Measurements from ENCODE around the gene CCL27.
A peak's percentile ranks its signal among the peaks of the same experiment; 100 is the strongest.

CCL27 gene

GRCh38 chr9:34636791-34637355, 25.6 kb downstream of the CCL27 start:
- H4K91ac ChIP-seq (ENCODE audit: low read depth, low read length) = peak overlapping the region; percentile 17
- no peak overlapping the region for H2BK5ac ChIP-seq (ENCODE audit: low read depth, low read length, poor library complexity)
- peaks cover 9% of the 10 kb centered on the region for H3K79me1 ChIP-seq (ENCODE audit: low read length)
- no peak overlapping the region for H2BK120ac ChIP-seq (ENCODE audit: insufficient read depth, low read length, poor library complexity)
- WGBS (ENCODE audit: extremely low coverage, insufficient coverage, insufficient read length) = no CpG with 5 or more reads among the region's 23 CpGs
- no peak overlapping the region for H2AK5ac ChIP-seq (ENCODE audit: low read length)
- peaks cover 3 to 6% of the 10 kb centered on the region in 2 experiments for H3K36me3 ChIP-seq (ENCODE audit: control insufficient read depth in 1 of 2, insufficient read depth in 2 of 2, low read length in 2 of 2)
- no peaks in the 10 kb centered on the region for H3K9me3 ChIP-seq (ENCODE audit: insufficient read depth, low read depth, low read length)
- H3K4me3 ChIP-seq (ENCODE audit: low read depth, low read length) = peak overlapping the region; percentile 85
- peak overlapping the region; percentile 65 for H3K18ac ChIP-seq (ENCODE audit: low read length)
- H3K14ac ChIP-seq (ENCODE audit: low read length) = peak overlapping the region; percentile 70
- no peak overlapping the region for H3K27ac ChIP-seq (ENCODE audit: low read depth, low read length)
- H4K12ac ChIP-seq (ENCODE audit: low read depth, low read length) = peak overlapping the region; percentile 38
- no peak overlapping the region for H2BK12ac ChIP-seq (ENCODE audit: low read length)
- H3K9ac ChIP-seq (ENCODE audit: low read length) = peak overlapping the region; percentile 88
- peaks cover 10 to 15% of the 10 kb centered on the region in 2 experiments for H3K4me1 ChIP-seq (ENCODE audit: control insufficient read depth in 1 of 2, insufficient read depth in 2 of 2, low read length in 2 of 2)
- H2AFZ ChIP-seq (ENCODE audit: insufficient read depth, low read length, poor library complexity) = peak overlapping the region; percentile 66
- H3K4ac ChIP-seq (ENCODE audit: low read depth, low read length) = no peak overlapping the region
- H3K27me3 ChIP-seq (ENCODE audit: insufficient read depth, low read length) = no peaks in the 10 kb centered on the region
- H4K8ac ChIP-seq (ENCODE audit: low read depth, low read length) = peak overlapping the region; percentile 65
- DNase-seq = no peak
- H3K23ac ChIP-seq (ENCODE audit: low read length) = no peak overlapping the region
- peaks cover 4% of the 10 kb centered on the region for H3K79me2 ChIP-seq (ENCODE audit: control insufficient read depth, insufficient read depth, low read length, poor library complexity)
- peak overlapping the region; percentile 95 for H3K4me2 ChIP-seq (ENCODE audit: low read length)

- no peak overlapping the region for H2AK5ac ChIP-seq (ENCODE audit: low read length)
- no peak overlapping the region for H3K27ac ChIP-seq (ENCODE audit: low read depth, low read length)
- H2AFZ ChIP-seq (ENCODE audit: insufficient read depth, low read length, poor library complexity) = no peak overlapping the region
- no peak for DNase-seq
- H3K4ac ChIP-seq (ENCODE audit: low read depth, low read length) = no peak overlapping the region
- peaks cover 7 to 15% of the 10 kb centered on the region in 2 experiments for H3K4me1 ChIP-seq (ENCODE audit: control insufficient read depth in 1 of 2, insufficient read depth in 2 of 2, low read length in 2 of 2)
- H4K8ac ChIP-seq (ENCODE audit: low read depth, low read length) = no peak overlapping the region
- H2BK12ac ChIP-seq (ENCODE audit: low read length) = no peak overlapping the region
- H3K18ac ChIP-seq (ENCODE audit: low read length) = no peak overlapping the region
- no peak overlapping the region for H4K12ac ChIP-seq (ENCODE audit: low read depth, low read length)
- H3K36me3 ChIP-seq (ENCODE audit: control insufficient read depth in 1 of 2, insufficient read depth in 2 of 2, low read length in 2 of 2) = peaks cover 3 to 6% of the 10 kb centered on the region in 2 experiments
- H3K27me3 ChIP-seq (ENCODE audit: insufficient read depth, low read length) = peaks cover 7% of the 10 kb centered on the region
- no peak overlapping the region for H4K91ac ChIP-seq (ENCODE audit: low read depth, low read length)
- no peaks in the 10 kb centered on the region for H3K9me3 ChIP-seq (ENCODE audit: insufficient read depth, low read depth, low read length)
- peaks cover 9% of the 10 kb centered on the region for H3K79me1 ChIP-seq (ENCODE audit: low read length)
- no peak overlapping the region for H2BK5ac ChIP-seq (ENCODE audit: low read depth, low read length, poor library complexity)
- no peak overlapping the region for H2BK120ac ChIP-seq (ENCODE audit: insufficient read depth, low read length, poor library complexity)
- no peak overlapping the region for H3K4me2 ChIP-seq (ENCODE audit: low read length)
- H3K9ac ChIP-seq (ENCODE audit: low read length) = no peak overlapping the region
- H3K79me2 ChIP-seq (ENCODE audit: control insufficient read depth, insufficient read depth, low read length, poor library complexity) = peaks cover 4% of the 10 kb centered on the region
- WGBS (ENCODE audit: extremely low coverage, insufficient coverage, insufficient read length) = no CpG with 5 or more reads among the region's 14 CpGs
- H3K4me3 ChIP-seq (ENCODE audit: low read depth, low read length) = no peak overlapping the region
- no peak overlapping the region for H3K23ac ChIP-seq (ENCODE audit: low read length)
- no peak overlapping the region for H3K14ac ChIP-seq (ENCODE audit: low read length)
Measured at GRCh38 chr9:34635556-34635955, 26.9 kb downstream of the CCL27 start.

- H4K91ac ChIP-seq (ENCODE audit: low read depth, low read length) = no peak overlapping the region
- peaks cover 9% of the 10 kb centered on the region for H3K79me1 ChIP-seq (ENCODE audit: low read length)
- no peak overlapping the region for H3K4ac ChIP-seq (ENCODE audit: low read depth, low read length)
- no peak overlapping the region for H3K14ac ChIP-seq (ENCODE audit: low read length)
- no peak overlapping the region for H3K18ac ChIP-seq (ENCODE audit: low read length)
- no peak overlapping the region for H3K23ac ChIP-seq (ENCODE audit: low read length)
- H4K8ac ChIP-seq (ENCODE audit: low read depth, low read length) = no peak overlapping the region
- peaks cover 3 to 6% of the 10 kb centered on the region in 2 experiments for H3K36me3 ChIP-seq (ENCODE audit: control insufficient read depth in 1 of 2, insufficient read depth in 2 of 2, low read length in 2 of 2)
- no peak overlapping the region for H2BK12ac ChIP-seq (ENCODE audit: low read length)
- no peak for DNase-seq
- H2BK5ac ChIP-seq (ENCODE audit: low read depth, low read length, poor library complexity) = no peak overlapping the region
- no peak overlapping the region for H4K12ac ChIP-seq (ENCODE audit: low read depth, low read length)
- no peak overlapping the region for H3K9ac ChIP-seq (ENCODE audit: low read length)
- H3K4me1 ChIP-seq (ENCODE audit: control insufficient read depth in 1 of 2, insufficient read depth in 2 of 2, low read length in 2 of 2) = peaks cover 7 to 15% of the 10 kb centered on the region in 2 experiments
- peaks cover 14% of the 10 kb centered on the region for H3K27me3 ChIP-seq (ENCODE audit: insufficient read depth, low read length)
- no peak overlapping the region for H3K27ac ChIP-seq (ENCODE audit: low read depth, low read length)
- WGBS (ENCODE audit: extremely low coverage, insufficient coverage, insufficient read length) = no CpG with 5 or more reads among the region's 3 CpGs
- H2AFZ ChIP-seq (ENCODE audit: insufficient read depth, low read length, poor library complexity) = no peak overlapping the region
- H3K9me3 ChIP-seq (ENCODE audit: insufficient read depth, low read depth, low read length) = no peaks in the 10 kb centered on the region
- no peak overlapping the region for H2BK120ac ChIP-seq (ENCODE audit: insufficient read depth, low read length, poor library complexity)
- H2AK5ac ChIP-seq (ENCODE audit: low read length) = no peak overlapping the region
- H3K79me2 ChIP-seq (ENCODE audit: control insufficient read depth, insufficient read depth, low read length, poor library complexity) = peaks cover 4% of the 10 kb centered on the region
- H3K4me2 ChIP-seq (ENCODE audit: low read length) = no peak overlapping the region
- no peak overlapping the region for H3K4me3 ChIP-seq (ENCODE audit: low read depth, low read length)
Measured at GRCh38 chr9:34634551-34635248, 27.8 kb downstream of the CCL27 start.

- Histone ChIP-seq H3K23ac (ENCODE audit: low read length) (no peak overlapping the region), H3K79me2 (ENCODE audit: control insufficient read depth, insufficient read depth, low read length, poor library complexity) (peaks cover 4% of the 10 kb centered on the region), H2AFZ (ENCODE audit: insufficient read depth, low read length, poor library complexity) (no peak overlapping the region), H3K27me3 (ENCODE audit: insufficient read depth, low read length) (peaks cover 21% of the 10 kb centered on the region), H4K12ac (ENCODE audit: low read depth, low read length) (no peak overlapping the region), H2AK5ac (ENCODE audit: low read length) (no peak overlapping the region), H3K4me2 (ENCODE audit: low read length) (no peak overlapping the region), H3K36me3 (ENCODE audit: control insufficient read depth in 1 of 2, insufficient read depth in 2 of 2, low read length in 2 of 2) (peaks cover 3 to 6% of the 10 kb centered on the region in 2 experiments), H3K4me3 (ENCODE audit: low read depth, low read length) (no peak overlapping the region), H4K8ac (ENCODE audit: low read depth, low read length) (no peak overlapping the region), H3K9ac (ENCODE audit: low read length) (no peak overlapping the region), H3K79me1 (ENCODE audit: low read length) (peaks cover 9% of the 10 kb centered on the region), H3K27ac (ENCODE audit: low read depth, low read length) (no peak overlapping the region), H3K4ac (ENCODE audit: low read depth, low read length) (no peak overlapping the region), H3K9me3 (ENCODE audit: insufficient read depth, low read depth, low read length) (peaks cover 2% of the 10 kb centered on the region), H2BK12ac (ENCODE audit: low read length) (no peak overlapping the region), H3K14ac (ENCODE audit: low read length) (no peak overlapping the region), H2BK5ac (ENCODE audit: low read depth, low read length, poor library complexity) (no peak overlapping the region), H4K91ac (ENCODE audit: low read depth, low read length) (no peak overlapping the region), H2BK120ac (ENCODE audit: insufficient read depth, low read length, poor library complexity) (no peak overlapping the region), H3K18ac (ENCODE audit: low read length) (no peak overlapping the region), H3K4me1 (ENCODE audit: control insufficient read depth in 1 of 2, insufficient read depth in 2 of 2, low read length in 2 of 2) (peaks cover 7 to 15% of the 10 kb centered on the region in 2 experiments)
- peak; percentile 31 to 70 for DNase-seq
- no CpG with 5 or more reads among the region's 3 CpGs for WGBS (ENCODE audit: extremely low coverage, insufficient coverage, insufficient read length)
Measured at GRCh38 chr9:34633851-34634550, 28.5 kb downstream of the CCL27 start.

All from trophoblast cell (in vitro differentiated cells and primary cell).